HG02642 (cell line): Measurements from ENCODE around the gene VARS2.

Source experiments
- ATAC-seq: cut with Tn5 transposase; IDR thresholded peaks from one replicate; pipeline ENCODE4 v1.9.1; 2021; ENCODE audit warnings: mild to moderate bottlenecking; ENCODE audit not compliant: unreplicated experiment, poor library complexity

VARS2 gene

GRCh38 chr6:30883685-30884520 lies 30.1 kb upstream of the VARS2 start, which contains the start of gene DDR1:
DDR1 (plus strand) TSS chr6:30884519; CDS start chr6:30888730, 4,211 bp downstream.
- peak; percentile 43 for ATAC-seq

GRCh38 chr6:30884521-30885480 lies 29.2 kb upstream of the VARS2 start:
- ATAC-seq, result peak; percentile 24

GRCh38 chr6:30885481-30885998 lies 28.5 kb upstream of the VARS2 start:
- no peak for ATAC-seq

- ATAC-seq, result no peak
Measured at GRCh38 chr6:30885999-30886896, 27.8 kb upstream of the VARS2 start.

- ATAC-seq, result no peak
Measured at GRCh38 chr6:30886897-30887255, 27.2 kb upstream of the VARS2 start.

- ATAC-seq, result no peak
Measured at GRCh38 chr6:30887901-30888815, 25.9 kb upstream of the VARS2 start.

- no peak for ATAC-seq
Measured at GRCh38 chr6:30888816-30889495, 25.1 kb upstream of the VARS2 start.

GRCh38 chr6:30889496-30889885 lies 24.5 kb upstream of the VARS2 start:
- ATAC-seq, result no peak

- ATAC-seq, result no peak
Measured at GRCh38 chr6:30889921-30890645, 24.0 kb upstream of the VARS2 start.

- ATAC-seq, result no peak
Measured at GRCh38 chr6:30890646-30891449, 23.2 kb upstream of the VARS2 start.

GRCh38 chr6:30891450-30891723 lies 22.7 kb upstream of the VARS2 start:
- ATAC-seq, result no peak

GRCh38 chr6:30891816-30892538 lies 22.1 kb upstream of the VARS2 start:
- no peak for ATAC-seq

GRCh38 chr6:30893001-30893591 lies 20.9 kb upstream of the VARS2 start:
- no peak for ATAC-seq

- no peak for ATAC-seq
Measured at GRCh38 chr6:30893666-30894065, 20.4 kb upstream of the VARS2 start.

- ATAC-seq, result no peak
Measured at GRCh38 chr6:30894381-30894780, 19.7 kb upstream of the VARS2 start.

GRCh38 chr6:30894935-30895334 lies 19.1 kb upstream of the VARS2 start:
- ATAC-seq, result no peak
